Activated CD4-positive, CD25-positive, alpha-beta regulatory T cell treated with anti-CD3 and anti-CD28 coated beads, Interleukin-2, amount 50 U/mL, for 72 hours (primary cell): ENCODE data around the gene GNG3.
"Not testable (repeated sequence)": the region's sequence is repeated elsewhere in the genome, so short reads cannot be mapped to it uniquely, and the experiment has no call there.

Experiments used
- DNase-seq: peaks from one replicate; pipeline ENCODE4 v3.0.0; 2021

Gene GNG3

GRCh38 chr11:62721994-62722393 is 14.5 kb downstream of the GNG3 start:
- no peak for DNase-seq

DNA sequence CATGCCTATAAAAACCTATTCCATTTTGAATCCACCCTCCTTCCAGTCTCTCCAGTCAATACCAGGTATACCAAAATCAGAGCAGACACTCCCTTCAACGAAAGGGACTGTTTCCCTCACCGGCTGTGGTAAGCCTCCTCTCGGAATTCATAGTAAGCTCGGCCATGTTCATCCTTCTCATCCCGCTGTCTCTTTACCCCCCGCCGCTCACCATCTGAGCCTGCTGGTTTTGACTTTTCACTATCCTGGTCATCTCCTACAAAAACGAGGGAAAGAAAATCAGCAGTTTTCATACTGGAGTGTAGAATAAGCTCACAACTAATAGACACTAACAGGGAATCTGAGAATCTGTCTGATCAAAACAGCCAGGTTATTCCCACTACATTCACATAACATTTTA is 16.7 kb downstream of the GNG3 start:
- DNase-seq: no peak

DNA sequence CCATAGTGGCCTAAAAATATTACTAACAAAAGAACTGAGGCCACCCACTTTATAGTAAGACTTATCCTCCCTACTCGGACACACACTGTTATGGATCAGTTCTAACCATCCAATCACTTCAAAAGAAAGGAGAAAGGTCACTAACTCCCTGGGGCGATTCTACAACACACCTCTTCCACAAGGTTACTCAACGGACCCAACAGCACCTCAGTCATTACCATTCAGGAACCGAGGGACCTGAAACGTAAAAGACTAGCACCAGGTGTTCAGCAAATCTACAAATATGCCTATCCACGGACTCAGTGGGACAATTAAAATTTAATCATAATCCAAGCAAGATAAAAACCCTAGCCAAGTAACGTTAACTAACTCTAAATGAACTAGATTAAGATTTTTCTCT is 18.2 kb downstream of the GNG3 start:
- no peak for DNase-seq

GRCh38 chr11:62726156-62726914 is 18.9 kb downstream of the GNG3 start:
- no peak for DNase-seq

GRCh38 chr11:62726915-62727164 is 19.4 kb downstream of the GNG3 start:
- DNase-seq: no peak

GRCh38 chr11:62727165-62727871 is 19.8 kb downstream of the GNG3 start, which contains the start of gene HNRNPUL2:
TSS of gene HNRNPUL2 (minus strand) at chr11:62727457. CDS start at chr11:62727156, 301 bp downstream.
- peak; percentile 97 for DNase-seq

DNA sequence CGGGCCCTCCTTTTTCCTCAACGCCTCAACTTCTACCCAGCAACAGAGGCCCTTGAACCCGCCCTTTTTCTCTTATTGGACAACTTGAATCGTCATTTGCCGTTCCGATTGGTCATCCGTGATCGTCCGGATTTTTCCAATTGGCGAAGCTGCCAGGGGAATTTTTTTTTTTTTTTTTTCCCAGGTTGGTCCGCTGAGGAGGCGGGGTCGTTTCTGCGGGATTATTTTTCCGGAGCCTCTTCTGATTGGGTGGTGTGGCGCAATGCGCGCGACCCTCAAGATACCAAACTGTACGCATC is 20.3 kb downstream of the GNG3 start:
- DNase-seq: peak; percentile 73

DNA sequence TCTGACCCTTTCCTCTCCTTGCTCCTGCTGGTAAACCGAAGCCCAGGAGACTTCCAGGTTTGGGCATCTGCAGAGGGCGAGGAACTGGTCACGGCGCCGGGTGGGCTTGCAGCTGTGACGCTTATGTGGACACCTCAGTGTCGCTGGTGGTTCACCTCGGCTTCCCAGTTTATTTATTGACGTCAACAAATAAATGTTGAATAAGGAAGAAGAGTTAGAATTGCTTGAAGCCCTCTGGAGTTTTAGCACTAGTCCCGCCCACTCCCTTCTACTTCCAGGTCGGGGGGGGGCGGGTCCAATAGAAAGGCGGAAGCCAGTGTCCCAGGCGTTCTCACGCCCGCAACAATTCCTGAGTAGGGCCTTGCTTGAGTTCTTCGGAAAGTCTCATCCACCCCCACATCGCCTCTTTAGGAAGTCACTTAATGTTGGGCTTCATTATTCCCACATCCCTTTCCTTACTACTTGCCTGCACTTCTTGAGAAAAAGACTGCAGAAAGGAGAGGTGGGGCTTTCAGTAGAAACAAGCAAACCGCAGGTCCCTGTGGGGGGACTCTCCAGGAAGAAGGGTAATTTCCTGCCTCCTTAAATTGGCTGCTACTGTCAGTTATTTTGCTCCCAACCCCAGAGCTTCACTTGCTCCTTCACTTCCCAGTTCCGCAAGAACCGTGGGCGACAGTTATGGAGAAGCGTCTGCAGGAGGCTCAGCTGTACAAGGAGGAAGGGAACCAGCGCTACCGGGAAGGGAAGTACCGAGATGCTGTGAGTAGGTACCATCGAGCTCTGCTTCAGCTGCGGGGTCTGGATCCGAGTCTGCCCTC is 20.9 kb downstream of the GNG3 start, which contains the start of gene TTC9C:
Gene TTC9C (plus strand): TSS at position 316 of the 818 bp plus-strand sequence. CDS start 363 bp downstream, at position 679.
- DNase-seq: peak; percentile 68

GRCh38 chr11:62730076-62730475 is 22.6 kb downstream of the GNG3 start:
- DNase-seq: not testable (repeated sequence)

DNA sequence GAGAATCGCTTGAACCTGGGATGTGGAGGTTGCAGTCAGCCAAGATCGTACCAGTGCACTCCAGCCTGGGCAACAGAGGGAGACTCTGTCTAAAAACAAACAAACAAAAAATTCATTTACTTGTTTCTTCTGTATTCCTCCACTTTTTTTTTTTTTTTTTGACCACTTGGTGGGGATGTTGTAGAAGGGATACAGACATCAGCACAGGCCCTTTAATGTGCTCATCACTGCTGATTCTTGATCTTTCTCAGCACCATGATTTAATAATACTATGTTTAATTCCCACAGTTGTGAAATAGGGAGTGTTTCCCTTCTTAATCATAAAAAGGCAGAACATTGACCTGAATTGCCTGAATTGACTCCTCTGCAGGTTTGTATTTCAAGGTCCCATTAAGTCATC is 25.4 kb downstream of the GNG3 start:
- DNase-seq: no peak

DNA sequence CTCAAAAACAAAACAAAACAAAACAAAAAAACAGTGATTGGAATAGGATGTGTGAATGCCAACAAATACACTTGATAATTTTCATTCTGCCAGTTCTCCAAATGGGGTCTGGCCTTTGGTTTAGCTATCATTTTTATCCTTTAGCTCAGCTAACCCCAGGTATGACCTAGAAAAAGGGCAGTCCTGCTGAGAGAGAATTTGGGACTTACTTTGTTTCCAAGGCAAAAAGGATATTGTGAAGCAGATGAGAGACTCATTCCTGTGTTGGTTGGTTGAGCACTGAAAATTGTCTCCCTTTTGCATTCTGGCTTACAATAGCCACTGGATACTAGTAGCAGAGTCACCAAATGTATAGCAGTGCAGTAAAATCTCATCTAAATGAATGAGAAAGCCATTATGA is 29.7 kb downstream of the GNG3 start:
- DNase-seq: no peak

- DNase-seq: no peak
Measured at GRCh38 chr11:62747475-62748160, 40.1 kb downstream of the GNG3 start.

- not testable (repeated sequence) for DNase-seq
Measured at GRCh38 chr11:62749931-62750330, 42.5 kb downstream of the GNG3 start.

DNA sequence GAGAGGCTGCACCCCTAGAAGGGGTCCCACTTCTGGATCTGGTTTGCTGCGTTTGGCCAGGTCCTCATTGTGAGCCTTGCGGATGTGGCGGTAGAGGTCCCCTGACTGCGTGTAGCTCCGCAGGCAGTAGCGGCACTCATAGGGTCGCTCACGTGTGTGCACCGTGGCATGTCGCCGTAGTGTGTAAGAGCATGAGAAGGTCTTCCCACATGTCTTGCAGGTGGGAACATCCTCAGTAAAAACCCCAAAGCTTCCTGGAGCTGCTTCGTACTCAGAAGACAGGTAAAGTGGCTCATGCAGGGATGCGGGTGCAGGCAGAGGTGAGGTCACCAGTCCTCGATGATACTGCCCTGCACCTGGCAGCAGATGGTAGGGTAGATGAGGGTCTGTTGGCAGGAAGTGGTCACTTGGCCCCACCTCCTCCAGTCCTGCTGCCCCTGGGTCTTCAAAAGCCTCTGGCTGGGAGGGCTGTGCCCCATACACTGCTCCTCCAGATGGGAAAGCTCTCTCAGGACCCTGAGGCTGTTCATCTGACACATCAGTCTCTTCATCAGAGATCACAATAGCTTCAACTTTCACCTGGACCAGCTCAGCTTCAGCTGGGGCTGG is 44.8 kb downstream of the GNG3 start:
- no peak for DNase-seq

DNA sequence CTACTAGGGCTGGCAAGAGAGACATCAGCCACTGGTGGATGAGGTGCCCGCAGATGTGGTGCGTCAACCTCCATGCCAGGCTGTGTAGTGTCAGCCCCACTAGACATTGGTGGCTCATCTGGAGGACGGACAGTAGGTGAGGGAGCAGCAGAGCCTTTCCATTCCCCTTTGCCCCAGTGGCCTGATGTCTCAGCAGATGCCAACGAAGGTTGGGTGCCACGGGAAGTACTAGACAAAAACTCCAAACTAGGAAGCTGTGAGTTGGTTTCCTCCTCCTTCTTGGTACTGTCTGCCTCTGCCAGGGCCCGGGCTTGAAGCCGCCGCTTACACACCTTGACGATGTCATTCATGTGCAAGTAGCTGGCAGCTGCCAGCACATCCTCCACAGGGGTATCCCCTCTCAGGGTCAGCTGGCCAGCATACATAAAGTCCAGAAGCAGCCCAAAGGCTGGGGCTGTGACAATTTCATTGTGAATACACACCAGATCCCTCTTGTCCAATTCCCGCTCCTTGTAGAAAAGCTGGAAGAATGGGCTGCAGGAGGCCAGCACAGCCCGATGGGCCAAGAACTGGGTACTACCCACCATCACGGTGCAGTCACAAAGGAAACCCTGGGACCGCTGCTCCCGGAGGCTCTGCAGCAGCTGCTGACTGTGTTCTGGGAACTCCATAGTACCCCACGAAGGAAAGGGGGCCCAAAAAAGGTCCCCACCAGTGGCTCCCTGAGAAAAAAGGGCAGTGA is 45.7 kb downstream of the GNG3 start:
- DNase-seq: no peak

- peak; percentile 94 for DNase-seq
Measured at GRCh38 chr11:62753736-62754603, 46.5 kb downstream of the GNG3 start, which contains the start of gene ZBTB3. TSS of gene ZBTB3 (minus strand) at chr11:62754160. CDS start at chr11:62753664, 496 bp downstream.

GRCh38 chr11:62755086-62755615 is 47.7 kb downstream of the GNG3 start:
- no peak for DNase-seq

DNA sequence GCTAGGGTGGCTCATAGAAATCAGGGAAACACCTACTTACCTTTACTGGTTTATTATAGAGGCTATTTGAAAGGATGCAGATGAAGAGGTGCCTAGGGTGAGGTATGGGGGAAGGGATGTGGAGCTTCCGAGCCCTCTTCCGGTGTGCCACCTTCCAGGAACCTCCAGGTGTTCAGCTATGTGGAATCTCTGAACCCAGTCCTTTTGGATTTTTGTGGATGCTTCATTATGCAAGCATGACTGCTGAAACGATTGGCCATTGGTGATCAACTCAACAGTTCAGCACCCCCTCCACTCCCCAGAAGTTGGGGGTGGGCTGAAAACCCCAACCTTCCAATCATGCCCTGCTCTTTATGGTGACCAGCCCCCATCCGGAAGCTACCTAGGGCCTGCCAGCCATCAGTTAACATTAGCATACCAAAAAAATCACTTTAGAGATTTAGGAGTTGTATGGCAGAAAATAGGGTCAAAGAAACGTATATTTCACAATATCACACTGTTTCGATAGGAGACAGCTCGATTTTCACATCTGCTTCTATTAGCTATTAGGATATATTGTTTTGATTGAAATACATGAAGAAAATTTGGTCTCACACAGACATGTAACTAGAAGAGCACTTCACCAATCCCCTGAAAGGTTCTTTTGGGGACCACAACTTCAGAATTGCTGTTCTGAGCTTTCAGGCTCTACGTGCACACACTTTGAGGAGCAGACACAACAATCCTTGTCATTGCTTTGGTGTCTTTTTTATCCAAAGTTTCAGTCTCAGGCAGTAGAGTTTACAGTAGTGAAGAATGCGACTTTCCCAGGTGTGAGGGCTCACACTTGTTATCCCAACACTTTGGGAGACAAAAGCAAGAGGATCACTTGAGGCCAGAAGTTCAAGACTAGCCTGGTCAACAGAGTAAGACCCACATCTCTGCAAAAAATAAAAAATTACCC is 50.6 kb downstream of the GNG3 start:
- DNase-seq: no peak
